Posterior vena cava (tissue), 2 donors: Measurements from ENCODE around the gene MADD. TPM values are rescaled to one million over a fixed set of nuclear protein-coding genes. Genes with fewer than 3 reads are reported as not detected.

Experiments used
- DNase-seq: peaks from one replicate; pipeline ENCODE4 v3.0.0-alpha.2; 2020; ENCODE audit warnings: low spot score
- intact Hi-C, 2 donors: fragments of 100-400 bp; cut with DNase I; formaldehyde crosslinking; loops; one replicate each; pipeline versions ENCODE4 v1.14.1 to v1.14.2; 2022 to 2023
- long read RNA-seq, 2 donors: library from polyadenylated mRNA; unstranded; transcript quantifications; one replicate each; pipeline ENCODE4 v2.0.0, GENCODE V29; 2020 to 2021
- total RNA-seq, 2 donors: library from RNA; stranded (reverse); fragmentation: NEBNext Ultra II Directional; extraction: Animal tissue kit (Norgen Biotek cat#: 25700); gene quantifications; one replicate each; pipeline ENCODE4 v1.2.1, GENCODE V29; 2021
- donor health status: DM: yes; HTN: yes; CAD: no.
- donor health status: DM: yes; HTN: yes; CAD: no.

The MADD gene
- total RNA-seq: 10 to 100 TPM; 32.4 to 32.5 TPM
- long read RNA-seq, donor 1, partial matches to known transcripts: 3 of 9 reads
- long read RNA-seq, donor 1, other reads (novel, unspliced or antisense): 5 of 9 reads
- long read RNA-seq, donor 2, partial matches to known transcripts: 10 of 17 reads
- long read RNA-seq, donor 2, other reads (novel, unspliced or antisense): 5 of 17 reads

- peak; percentile 95 for DNase-seq
- intact Hi-C loops: no loop called here
These were observed at the start of gene MADD for GRCh38 chr11:47269829-47270305. TSS of gene MADD (plus strand) at chr11:47270133.

GRCh38 chr11:47220401-47220821 lies 49.5 kb upstream of the MADD start:
- DNase-seq: no peak
- intact Hi-C loops: no loop called here

- intact Hi-C loops: no loop called here
- DNase-seq: no peak
These were observed 47.2 kb upstream of the MADD start for GRCh38 chr11:47222696-47223095.

GRCh38 chr11:47225552-47226400 lies 44.2 kb upstream of the MADD start:
- no peak for DNase-seq
- intact Hi-C loops: no loop called here

- no peak for DNase-seq
- intact Hi-C loops: no loop called here
These were observed 40.8 kb upstream of the MADD start for GRCh38 chr11:47229161-47229560.

GRCh38 chr11:47233051-47233450 lies 36.9 kb upstream of the MADD start:
- intact Hi-C loops: no loop called here
- DNase-seq: peak; percentile 23

- intact Hi-C loops: no loop called here
- DNase-seq: peak; percentile 78
These were observed 35.8 kb upstream of the MADD start for GRCh38 chr11:47233989-47234668.

- intact Hi-C loops: no loop called here
- DNase-seq: peak; percentile 52
These were observed 35.2 kb upstream of the MADD start for GRCh38 chr11:47234669-47235100.

- intact Hi-C loops: no loop called here
- DNase-seq: peak; percentile 70
These were observed 34.8 kb upstream of the MADD start for GRCh38 chr11:47235163-47235562.

- DNase-seq: peak; percentile 23
- intact Hi-C loops: no loop called here
These were observed 33.5 kb upstream of the MADD start for GRCh38 chr11:47236482-47236881.

- DNase-seq: no peak
- intact Hi-C loops: no loop called here
These were observed 30.1 kb upstream of the MADD start for GRCh38 chr11:47239852-47240251.

- intact Hi-C loops: loop anchor here in 1 of 2 donors (1.0 kb wide), 1 partner anchor 36 kb away; no protein-coding TSS in a partner anchor
- no peak for DNase-seq
These were observed 28.1 kb upstream of the MADD start for GRCh38 chr11:47241841-47242301.

GRCh38 chr11:47242596-47243192 lies 27.2 kb upstream of the MADD start:
- intact Hi-C loops: no loop called here
- DNase-seq: no peak

- intact Hi-C loops: no loop called here
- DNase-seq: no peak
These were observed 26.5 kb upstream of the MADD start for GRCh38 chr11:47243454-47243853.

- DNase-seq: peak; percentile 85
- intact Hi-C loops: no loop called here
These were observed 25.2 kb upstream of the MADD start for GRCh38 chr11:47244448-47245350.

- DNase-seq: no peak
- intact Hi-C loops: no loop called here
These were observed 24.1 kb upstream of the MADD start for GRCh38 chr11:47245611-47246357.

- DNase-seq: no peak
- intact Hi-C loops: no loop called here
These were observed 22.4 kb upstream of the MADD start for GRCh38 chr11:47247502-47247901.

GRCh38 chr11:47248304-47248663 lies 21.6 kb upstream of the MADD start:
- DNase-seq: no peak

More at GRCh38 chr11:47248304-47248663, 21.6 kb upstream of the MADD start:
- intact Hi-C loops: no loop called here
